HepG2 (cell line): ENCODE data around the gene NDUFB10. TPM values are rescaled to one million over a fixed set of nuclear protein-coding genes. Genes with fewer than 3 reads are reported as not detected.

Experiments
- ATAC-seq: fragments of 200-7000 bp; cut with Tn5 transposase; 3 replicates; pipeline ENCODE4 v1.9.1; 2020; ENCODE audit warnings: mild to moderate bottlenecking, moderate library complexity
- BruUV-seq: library from RNA; stranded (reverse); fragments of 400-500 nt; replicated peaks from 2 replicates; lab custom pipeline; 2021; lab: Mats Ljungman, UMichigan
- CTCF ChIA-PET: fragments of 300-600 bp; formaldehyde crosslinking; extraction: SDS; loops from one replicate; lab custom pipeline; 2021; ENCODE audit warnings: low total read pairs, inconsistent platforms, low intra/inter-chr PET ratio; lab: Yijun Ruan, JAX
- POLR2A ChIA-PET: fragments of 350-600 bp; sonication (Branson Sonifier 250); formaldehyde crosslinking; loops from one replicate; lab custom pipeline; 2020; ENCODE audit warnings: antibody characterized with exemption, inconsistent platforms; lab: Yijun Ruan, JAX
- DNase-seq: peaks from one replicate; pipeline ENCODE4 v3.0.0-alpha.2; 2015; ENCODE audit warnings: low spot score
- FAIRE-seq: peaks from 3 replicates; lab custom pipeline; 2011; peaks lifted over from hg19 to GRCh38; lab: Jason Lieb, UNC
- H2AFZ ChIP-seq: one replicate; pipeline ENCODE4 v1.6.1; 2011; ENCODE audit warnings: low read length, inconsistent platforms
- H3K27ac ChIP-seq: fragments of 300-600 bp; 3 replicates; pipeline ENCODE4 v1.8.0; 2011; ENCODE audit warnings: mixed run types, mild to moderate bottlenecking, mixed read lengths, low read length, inconsistent platforms; ENCODE audit not compliant: insufficient read depth; ENCODE audit errors: extremely low read length
- H3K27me3 ChIP-seq, 2 experiments: fragments of 200-600 bp in 1 of 2; 2 replicates in 1 of 2; 3 replicates in 1 of 2; pipeline versions ENCODE4 v1.6.0 to v1.8.0; 2011; ENCODE audit warnings: low read length in 2 of 2, mild to moderate bottlenecking in 2 of 2, moderate library complexity in 2 of 2, inconsistent platforms in 1 of 2; ENCODE audit not compliant: insufficient read depth in 2 of 2, control insufficient read depth in 1 of 2
- H3K36me3 ChIP-seq, 2 experiments: fragments of 200-600 bp in 1 of 2; replicated peaks in 1 of 2; 2 replicates in 1 of 2; 3 replicates in 1 of 2; pipeline versions ENCODE4 v1.5.1 to v1.8.0; 2011; ENCODE audit warnings: low read length in 2 of 2, inconsistent platforms in 1 of 2; ENCODE audit not compliant: insufficient read depth in 2 of 2, control insufficient read depth in 1 of 2
- H3K4me1 ChIP-seq: 2 replicates; pipeline ENCODE4 v1.5.1; 2012; ENCODE audit warnings: low read length, inconsistent platforms; ENCODE audit not compliant: insufficient read depth
- H3K4me2 ChIP-seq: 2 replicates; pipeline ENCODE4 v1.6.0; 2011; ENCODE audit warnings: low read depth, low read length, inconsistent platforms
- H3K4me3 ChIP-seq, 3 experiments: fragments of 200-600 bp in 1 of 3; sonication (generic), shearing (Covaris generic) in 1 of 3; replicated peaks in 1 of 3; 2 replicates each; pipeline ENCODE4 v1.5.1; 2011 to 2016; ENCODE audit warnings: low read length in 3 of 3, inconsistent platforms in 2 of 3, low read depth in 2 of 3, mild to moderate bottlenecking in 2 of 3, control low read depth in 1 of 3, mixed read lengths in 1 of 3; ENCODE audit not compliant: insufficient read depth in 1 of 3
- H3K79me2 ChIP-seq: one replicate; pipeline ENCODE4 v1.6.1; 2011; ENCODE audit warnings: low read length, inconsistent platforms; ENCODE audit not compliant: insufficient read depth
- H3K9ac ChIP-seq: 2 replicates; pipeline ENCODE4 v1.6.0; 2011; ENCODE audit warnings: mild to moderate bottlenecking, low read depth, low read length, inconsistent platforms; ENCODE audit not compliant: insufficient read depth
- H3K9me3 ChIP-seq: 2 replicates; pipeline ENCODE4 v1.5.1; 2012; ENCODE audit warnings: mild to moderate bottlenecking, low read length
- H4K20me1 ChIP-seq: 2 replicates; pipeline ENCODE4 v1.6.0; 2011; ENCODE audit warnings: inconsistent platforms, mild to moderate bottlenecking, low read length, moderate library complexity; ENCODE audit not compliant: insufficient read depth
- AHR ChIP-seq: IDR thresholded peaks from 2 replicates; pipeline ENCODE4 v1.6.1; 2018; ENCODE audit warnings: missing genetic modification reagents, missing compliant biosample characterization
- CCDC6 ChIP-seq: sonication (generic); formaldehyde crosslinking; IDR thresholded peaks from 2 replicates; pipeline ENCODE4 v1.8.1; 2022; ENCODE audit warnings: mild to moderate bottlenecking, missing genetic modification reagents, moderate library complexity
- CSRNP1 ChIP-seq: sonication (generic); formaldehyde crosslinking; IDR thresholded peaks from 2 replicates; pipeline ENCODE4 v1.8.1; 2023; ENCODE audit warnings: mild to moderate bottlenecking, missing genetic modification reagents
- ELF3 ChIP-seq: IDR thresholded peaks from 2 replicates; pipeline ENCODE4 v1.6.1; 2016; ENCODE audit warnings: missing genetic modification reagents, missing compliant biosample characterization
- ELK4 ChIP-seq: sonication (generic); formaldehyde crosslinking; IDR thresholded peaks from 2 replicates; pipeline ENCODE4 v1.9.0; 2021; ENCODE audit warnings: missing genetic modification reagents, borderline replicate concordance
- ISL2 ChIP-seq: sonication (generic); formaldehyde crosslinking; IDR thresholded peaks from 2 replicates; pipeline ENCODE4 v1.5.0; 2020; ENCODE audit warnings: missing genetic modification reagents
- NRL ChIP-seq: sonication (generic); formaldehyde crosslinking; IDR thresholded peaks from 2 replicates; pipeline ENCODE4 v1.5.0; 2020; ENCODE audit warnings: missing genetic modification reagents, mild to moderate bottlenecking, moderate library complexity, borderline replicate concordance
- RAD51 ChIP-seq: fragments of 450-650 bp; IDR thresholded peaks from 2 replicates; pipeline ENCODE4 v1.6.1; 2016; ENCODE audit warnings: borderline replicate concordance
- ZNF253 ChIP-seq: sonication (generic); formaldehyde crosslinking; IDR thresholded peaks from 2 replicates; pipeline ENCODE4 v1.8.0; 2022; ENCODE audit warnings: mild to moderate bottlenecking, missing genetic modification reagents, borderline replicate concordance
- ZNF3 ChIP-seq: IDR thresholded peaks from 2 replicates; pipeline ENCODE4 v1.7.0; 2017; ENCODE audit warnings: inconsistent platforms
- ZNF329 ChIP-seq: sonication (generic); formaldehyde crosslinking; IDR thresholded peaks from 2 replicates; pipeline ENCODE4 v1.9.0; 2021; ENCODE audit warnings: low read depth, mild to moderate bottlenecking, missing genetic modification reagents
- ZNF724P ChIP-seq: sonication (generic); formaldehyde crosslinking; IDR thresholded peaks from 2 replicates; pipeline ENCODE4 v1.8.0; 2022; ENCODE audit warnings: missing genetic modification reagents, borderline replicate concordance
- ZNF781 ChIP-seq: sonication (generic); formaldehyde crosslinking; IDR thresholded peaks from 2 replicates; pipeline ENCODE4 v1.5.1; 2020; ENCODE audit warnings: borderline replicate concordance, mild to moderate bottlenecking, missing genetic modification reagents; ENCODE audit errors: not compliant biosample characterization
- WGBS: methylation state at CpG from one replicate; pipeline ENCODE4 v1.1.6; 2017; ENCODE audit warnings: low lambda C conversion rate; 5-methylcytosine and 5-hydroxymethylcytosine counted together
- in situ Hi-C: cut with HindIII; loops from 2 replicates; pipeline ENCODE4 v1.10.0; 2017; ENCODE audit warnings: low pct_unique_long_range_greater_than_20kb; ENCODE audit not compliant: extremely low pct_ligation_motif_present
- intact Hi-C: fragments of 100-400 bp; cut with micrococcal nuclease; formaldehyde crosslinking; loops from one replicate; pipeline ENCODE4 v1.10.0; 2022; ENCODE audit not compliant: unreplicated experiment
- polyA plus RNA-seq, 8 experiments: library from polyadenylated mRNA; depleted of rRNA in 3 of 8; stranded (reverse) in 7 of 8; unstranded in 1 of 8; fragments of >200 nt; fragmentation: Illumina TruSeq in 4 of 8; extraction: Trizol in 4 of 8; gene quantifications; 2 replicates each; pipeline versions ENCODE4 v1.2.1 to v1.2.3, GENCODE V29; 2011 to 2016; ENCODE audit warnings: low read depth in 4 of 8, missing spikeins in 1 of 8, mixed read lengths in 1 of 8; ENCODE audit not compliant: insufficient read depth in 1 of 8
- total RNA-seq, 5 experiments: library from RNA; depleted of rRNA; stranded (reverse); fragments of >200 nt; fragmentation: Illumina TruSeq; extraction: Trizol; gene quantifications; 2 replicates each; pipeline ENCODE4 v1.2.3, GENCODE V29; 2016; ENCODE audit warnings: low read depth in 1 of 5
- TF ChIP-seq, protein P1 (sequence below): sonication (generic); formaldehyde crosslinking; IDR thresholded peaks from 2 replicates; pipeline ENCODE4 v1.8.1; 2023; ENCODE audit warnings: missing genetic modification reagents, mild to moderate bottlenecking, borderline replicate concordance
- TF ChIP-seq, protein P2 (sequence below): sonication (generic); formaldehyde crosslinking; IDR thresholded peaks from 2 replicates; pipeline ENCODE4 v1.5.0; 2020; ENCODE audit warnings: mild to moderate bottlenecking, missing genetic modification reagents

The NDUFB10 gene
- total and polyA plus RNA-seq, 2 of the 13 experiments (the other 11 are each of a cell fraction or from before 2014, with no cell fraction given) = 68.6 to 157 TPM

- TF ChIP-seq, protein P1, sequence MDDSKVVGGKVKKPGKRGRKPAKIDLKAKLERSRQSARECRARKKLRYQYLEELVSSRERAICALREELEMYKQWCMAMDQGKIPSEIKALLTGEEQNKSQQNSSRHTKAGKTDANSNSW (CRISPR knock-in tag) = no peak
- TF ChIP-seq ELK4 (CRISPR knock-in tag) (no peak), ISL2 (CRISPR knock-in tag) (no peak), CCDC6 (CRISPR knock-in tag) (no peak), ZNF253 (CRISPR knock-in tag) (no peak)
Measured at GRCh38 chr16:2002406-2003230, 43.3 kb downstream of the NDUFB10 start (continued).

- TF ChIP-seq ZNF329 (0 out of 2 replicates have a peak, but pooled peaks have one; percentile 21), CSRNP1 (CRISPR knock-in tag) (0 out of 2 replicates have a peak, but pooled peaks have one; percentile 2), ZNF3 (CRISPR knock-in tag) (no peak), NRL (0 out of 2 replicates have a peak, but pooled peaks have one; percentile 6), ZNF781 (peak; percentile 31), ELF3 (CRISPR knock-in tag) (no peak), ZNF724P (CRISPR knock-in tag) (peak; percentile 44; the same call in 1 of the 2 replicates), RAD51 (no peak), AHR (CRISPR knock-in tag) (no peak)
- TF ChIP-seq, protein P2, sequence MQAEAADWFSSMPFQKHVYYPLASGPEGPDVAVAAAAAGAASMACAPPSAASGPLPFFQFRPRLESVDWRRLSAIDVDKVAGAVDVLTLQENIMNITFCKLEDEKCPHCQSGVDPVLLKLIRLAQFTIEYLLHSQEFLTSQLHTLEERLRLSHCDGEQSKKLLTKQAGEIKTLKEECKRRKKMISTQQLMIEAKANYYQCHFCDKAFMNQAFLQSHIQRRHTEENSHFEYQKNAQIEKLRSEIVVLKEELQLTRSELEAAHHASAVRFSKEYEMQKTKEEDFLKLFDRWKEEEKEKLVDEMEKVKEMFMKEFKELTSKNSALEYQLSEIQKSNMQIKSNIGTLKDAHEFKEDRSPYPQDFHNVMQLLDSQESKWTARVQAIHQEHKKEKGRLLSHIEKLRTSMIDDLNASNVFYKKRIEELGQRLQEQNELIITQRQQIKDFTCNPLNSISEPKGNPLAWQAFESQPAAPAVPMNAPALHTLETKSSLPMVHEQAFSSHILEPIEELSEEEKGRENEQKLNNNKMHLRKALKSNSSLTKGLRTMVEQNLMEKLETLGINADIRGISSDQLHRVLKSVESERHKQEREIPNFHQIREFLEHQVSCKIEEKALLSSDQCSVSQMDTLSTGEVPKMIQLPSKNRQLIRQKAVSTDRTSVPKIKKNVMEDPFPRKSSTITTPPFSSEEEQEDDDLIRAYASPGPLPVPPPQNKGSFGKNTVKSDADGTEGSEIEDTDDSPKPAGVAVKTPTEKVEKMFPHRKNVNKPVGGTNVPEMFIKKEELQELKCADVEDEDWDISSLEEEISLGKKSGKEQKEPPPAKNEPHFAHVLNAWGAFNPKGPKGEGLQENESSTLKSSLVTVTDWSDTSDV (CRISPR knock-in tag) = 0 out of 2 replicates have a peak, but pooled peaks have one; percentile 61
- ChIA-PET CTCF (interaction anchor here (1.1 to 1.8 kb wide), 4 partner anchors 14 to 140 kb away, joined by 3 to 10 read pairs (median 6); partner anchors contain the start of gene SYNGR3), POLR2A (interaction anchor here (0.8 to 2.8 kb wide), 13 partner anchors 9 to 152 kb away, joined by 3 to 27 read pairs (median 5); partner anchors contain the start of genes GFER, NOXO1, NPW and NTHL1)
- Histone ChIP-seq H3K79me2 (peaks cover 35% of the 10 kb centered on the region), H3K27me3 (no peaks in the 10 kb centered on the region), H3K4me2 (no peak overlapping the region), H3K9me3 (no peaks in the 10 kb centered on the region), H3K27ac (no peak overlapping the region), H3K4me1 (peaks cover 40% of the 10 kb centered on the region), H3K36me3 (peaks cover 24 to 45% of the 10 kb centered on the region in 2 experiments), H3K9ac (no peak overlapping the region), H3K4me3 (no peak overlapping the region), H4K20me1 (peaks cover 15% of the 10 kb centered on the region; the same call in 1 of the 2 replicates), H2AFZ (no peak overlapping the region)
- intact Hi-C loops (no loop called here), in situ Hi-C loops (no loop called here)
- no peak for DNase-seq
- 100% methylated on average over 1 of the region's 8 CpGs for WGBS
- no peak for ATAC-seq
- BruUV-seq = no TSS peak
- FAIRE-seq = no peak
Measured at GRCh38 chr16:2003231-2003826, 44.0 kb downstream of the NDUFB10 start.
